ENCODE data around the gene KRTAP10-3. TPM values are rescaled to one million over a fixed set of nuclear protein-coding genes. Genes with fewer than 3 reads are reported as not detected.

KRTAP10-3 gene
- total RNA-seq, 1 experiment from 2014 or later, result not detected

GRCh38 chr21:44585892-44586291, 27.3 kb upstream of the KRTAP10-3 start:
- H3K27ac ChIP-seq (ENCODE audit: low read length), result no peak overlapping the region
- no peak for DNase-seq (ENCODE audit: low read depth, low spot score)
- H3K9me3 ChIP-seq (ENCODE audit: control insufficient read depth, insufficient read depth, low read depth, low read length), result 0 out of 2 replicates have a peak, but pooled peaks cover 7% of the 10 kb centered on the region
- TF ChIP-seq TCF7L2 (IDR thresholded peaks at IDR 0.05; ENCODE audit: low read depth, low read length) (no peak), SIN3A (IDR thresholded peaks at IDR 0.05; ENCODE audit: borderline replicate concordance, insufficient read depth, low read depth, low read length) (no peak), POLR2AphosphoS5 (IDR thresholded peaks at IDR 0.05; ENCODE audit: low read depth, low read length) (no peak)
- TF ChIP-seq, protein P1, sequence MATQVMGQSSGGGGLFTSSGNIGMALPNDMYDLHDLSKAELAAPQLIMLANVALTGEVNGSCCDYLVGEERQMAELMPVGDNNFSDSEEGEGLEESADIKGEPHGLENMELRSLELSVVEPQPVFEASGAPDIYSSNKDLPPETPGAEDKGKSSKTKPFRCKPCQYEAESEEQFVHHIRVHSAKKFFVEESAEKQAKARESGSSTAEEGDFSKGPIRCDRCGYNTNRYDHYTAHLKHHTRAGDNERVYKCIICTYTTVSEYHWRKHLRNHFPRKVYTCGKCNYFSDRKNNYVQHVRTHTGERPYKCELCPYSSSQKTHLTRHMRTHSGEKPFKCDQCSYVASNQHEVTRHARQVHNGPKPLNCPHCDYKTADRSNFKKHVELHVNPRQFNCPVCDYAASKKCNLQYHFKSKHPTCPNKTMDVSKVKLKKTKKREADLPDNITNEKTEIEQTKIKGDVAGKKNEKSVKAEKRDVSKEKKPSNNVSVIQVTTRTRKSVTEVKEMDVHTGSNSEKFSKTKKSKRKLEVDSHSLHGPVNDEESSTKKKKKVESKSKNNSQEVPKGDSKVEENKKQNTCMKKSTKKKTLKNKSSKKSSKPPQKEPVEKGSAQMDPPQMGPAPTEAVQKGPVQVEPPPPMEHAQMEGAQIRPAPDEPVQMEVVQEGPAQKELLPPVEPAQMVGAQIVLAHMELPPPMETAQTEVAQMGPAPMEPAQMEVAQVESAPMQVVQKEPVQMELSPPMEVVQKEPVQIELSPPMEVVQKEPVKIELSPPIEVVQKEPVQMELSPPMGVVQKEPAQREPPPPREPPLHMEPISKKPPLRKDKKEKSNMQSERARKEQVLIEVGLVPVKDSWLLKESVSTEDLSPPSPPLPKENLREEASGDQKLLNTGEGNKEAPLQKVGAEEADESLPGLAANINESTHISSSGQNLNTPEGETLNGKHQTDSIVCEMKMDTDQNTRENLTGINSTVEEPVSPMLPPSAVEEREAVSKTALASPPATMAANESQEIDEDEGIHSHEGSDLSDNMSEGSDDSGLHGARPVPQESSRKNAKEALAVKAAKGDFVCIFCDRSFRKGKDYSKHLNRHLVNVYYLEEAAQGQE (IDR thresholded peaks at IDR 0.05; ENCODE audit: insufficient read depth in 1 of 2, low read depth in 2 of 2, low read length in 1 of 2), result no peak
- TF ChIP-seq, protein P2, sequence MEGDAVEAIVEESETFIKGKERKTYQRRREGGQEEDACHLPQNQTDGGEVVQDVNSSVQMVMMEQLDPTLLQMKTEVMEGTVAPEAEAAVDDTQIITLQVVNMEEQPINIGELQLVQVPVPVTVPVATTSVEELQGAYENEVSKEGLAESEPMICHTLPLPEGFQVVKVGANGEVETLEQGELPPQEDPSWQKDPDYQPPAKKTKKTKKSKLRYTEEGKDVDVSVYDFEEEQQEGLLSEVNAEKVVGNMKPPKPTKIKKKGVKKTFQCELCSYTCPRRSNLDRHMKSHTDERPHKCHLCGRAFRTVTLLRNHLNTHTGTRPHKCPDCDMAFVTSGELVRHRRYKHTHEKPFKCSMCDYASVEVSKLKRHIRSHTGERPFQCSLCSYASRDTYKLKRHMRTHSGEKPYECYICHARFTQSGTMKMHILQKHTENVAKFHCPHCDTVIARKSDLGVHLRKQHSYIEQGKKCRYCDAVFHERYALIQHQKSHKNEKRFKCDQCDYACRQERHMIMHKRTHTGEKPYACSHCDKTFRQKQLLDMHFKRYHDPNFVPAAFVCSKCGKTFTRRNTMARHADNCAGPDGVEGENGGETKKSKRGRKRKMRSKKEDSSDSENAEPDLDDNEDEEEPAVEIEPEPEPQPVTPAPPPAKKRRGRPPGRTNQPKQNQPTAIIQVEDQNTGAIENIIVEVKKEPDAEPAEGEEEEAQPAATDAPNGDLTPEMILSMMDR (IDR thresholded peaks at IDR 0.05), result no peak
- peaks cover 4% of the 10 kb centered on the region; the same call in 1 of the 2 replicates for H3K4me1 ChIP-seq (ENCODE audit: control insufficient read depth, insufficient read depth, low read length)
- CTCF ChIA-PET, result no interaction called here
- BruUV-seq (replicated peaks), result no TSS peak
- H3K4me3 ChIP-seq (ENCODE audit: low read depth in 2 of 2, low read length in 2 of 2), result no peak overlapping the region
- POLR2A ChIA-PET, result no interaction called here
- no peaks in the 10 kb centered on the region for H3K36me3 ChIP-seq (ENCODE audit: control insufficient read depth, insufficient read depth, low read length)
- in situ Hi-C loops (cut with HindIII; ENCODE audit: low pct_unique_long_range_greater_than_20kb, low sequenced_read_pairs) (no loop called here), intact Hi-C loops (cut with micrococcal nuclease; ENCODE audit: unreplicated experiment) (no loop called here)
- no peak for ATAC-seq
- peaks cover 4% of the 10 kb centered on the region for H3K27me3 ChIP-seq (ENCODE audit: control insufficient read depth, insufficient read depth, low read length)

- DNase-seq (ENCODE audit: low read depth, low spot score), result no peak
Measured at GRCh38 chr21:44583800-44584147, 25.2 kb upstream of the KRTAP10-3 start.

More at GRCh38 chr21:44583800-44584147, 25.2 kb upstream of the KRTAP10-3 start:
- no peak for ATAC-seq
- intact Hi-C loops (cut with micrococcal nuclease; ENCODE audit: unreplicated experiment) (no loop called here), in situ Hi-C loops (cut with HindIII; ENCODE audit: low pct_unique_long_range_greater_than_20kb, low sequenced_read_pairs) (no loop called here)
- peaks cover 4% of the 10 kb centered on the region; the same call in 1 of the 2 replicates for H3K4me1 ChIP-seq (ENCODE audit: control insufficient read depth, insufficient read depth, low read length)
- H3K9me3 ChIP-seq (ENCODE audit: control insufficient read depth, insufficient read depth, low read depth, low read length), result 0 out of 2 replicates have a peak, but pooled peaks cover 7% of the 10 kb centered on the region
- H3K4me3 ChIP-seq (ENCODE audit: low read depth in 2 of 2, low read length in 2 of 2), result no peak overlapping the region
- POLR2A ChIA-PET, result no interaction called here
- TF ChIP-seq, protein P1 (IDR thresholded peaks at IDR 0.05; ENCODE audit: insufficient read depth in 1 of 2, low read depth in 2 of 2, low read length in 1 of 2), result no peak
- TF ChIP-seq SIN3A (IDR thresholded peaks at IDR 0.05; ENCODE audit: borderline replicate concordance, insufficient read depth, low read depth, low read length), result no peak
- TF ChIP-seq TCF7L2 (IDR thresholded peaks at IDR 0.05; ENCODE audit: low read depth, low read length), result no peak
- TF ChIP-seq, protein P2 (IDR thresholded peaks at IDR 0.05), result no peak
- no peak for TF ChIP-seq POLR2AphosphoS5 (IDR thresholded peaks at IDR 0.05; ENCODE audit: low read depth, low read length)
- H3K27ac ChIP-seq (ENCODE audit: low read length), result no peak overlapping the region
- BruUV-seq (replicated peaks), result no TSS peak
- H3K36me3 ChIP-seq (ENCODE audit: control insufficient read depth, insufficient read depth, low read length), result no peaks in the 10 kb centered on the region
- CTCF ChIA-PET, result no interaction called here
- peaks cover 4% of the 10 kb centered on the region for H3K27me3 ChIP-seq (ENCODE audit: control insufficient read depth, insufficient read depth, low read length)
